HG03460 (cell line): Measurements from ENCODE around the gene ARHGAP9.
"Not testable (repeated sequence)": the region's sequence is repeated elsewhere in the genome, so short reads cannot be mapped to it uniquely, and the experiment has no call there.

ENCODE experiments used
- ATAC-seq: cut with Tn5 transposase; IDR thresholded peaks from one replicate; pipeline ENCODE4 v1.9.1; 2021; ENCODE audit not compliant: unreplicated experiment

The ARHGAP9 gene

GRCh38 chr12:57459750-57460467, 19.8 kb downstream of the ARHGAP9 start, which contains the start of gene GLI1:
Gene GLI1, plus strand, starts transcription at chr12:57459785. Its CDS starts 3,907 bp downstream, at chr12:57463692.
- no peak for ATAC-seq

GRCh38 chr12:57459055-57459749, 20.5 kb downstream of the ARHGAP9 start:
- ATAC-seq, result peak; percentile 55

GRCh38 chr12:57458665-57459054, 21.0 kb downstream of the ARHGAP9 start:
- no peak for ATAC-seq

GRCh38 chr12:57456737-57457490, 22.8 kb downstream of the ARHGAP9 start:
- no peak for ATAC-seq

GRCh38 chr12:57456145-57456700, 23.4 kb downstream of the ARHGAP9 start:
- ATAC-seq, result no peak

GRCh38 chr12:57455374-57456144, 24.1 kb downstream of the ARHGAP9 start:
- ATAC-seq, result no peak

GRCh38 chr12:57454566-57455373, 24.9 kb downstream of the ARHGAP9 start, which contains the start of gene INHBE:
Gene INHBE, plus strand, starts transcription at chr12:57455307. Its CDS starts 230 bp downstream, at chr12:57455537.
- ATAC-seq, result no peak

GRCh38 chr12:57454213-57454565, 25.5 kb downstream of the ARHGAP9 start:
- ATAC-seq, result no peak

- no peak for ATAC-seq
Measured at GRCh38 chr12:57452937-57453509, 26.6 kb downstream of the ARHGAP9 start.

GRCh38 chr12:57452181-57452936, 27.3 kb downstream of the ARHGAP9 start:
- no peak for ATAC-seq

- no peak for ATAC-seq
Measured at GRCh38 chr12:57451233-57451778, 28.4 kb downstream of the ARHGAP9 start.

- ATAC-seq, result no peak
Measured at GRCh38 chr12:57450057-57450456, 29.6 kb downstream of the ARHGAP9 start.

- ATAC-seq, result no peak
Measured at GRCh38 chr12:57449375-57449774, 30.3 kb downstream of the ARHGAP9 start.

GRCh38 chr12:57448669-57449068, 31.0 kb downstream of the ARHGAP9 start:
- no peak for ATAC-seq

- ATAC-seq, result no peak
Measured at GRCh38 chr12:57446292-57446960, 33.2 kb downstream of the ARHGAP9 start.

GRCh38 chr12:57444744-57445143, 34.9 kb downstream of the ARHGAP9 start:
- ATAC-seq, result no peak

GRCh38 chr12:57444337-57444736, 35.3 kb downstream of the ARHGAP9 start:
- not testable (repeated sequence) for ATAC-seq
